Ovary (tissue), 9 donors: ENCODE results near the gene OSBPL1A. TPM values are rescaled to one million over a fixed set of nuclear protein-coding genes. Genes with fewer than 3 reads are reported as not detected.

Source experiments
- DNase-seq, 5 donors: peaks; one replicate each; pipeline ENCODE4 v3.0.0-alpha.2; 2019 to 2020
- H3K27ac ChIP-seq, 2 donors: fragments of 200-600 bp; one replicate each; pipeline versions ENCODE4 v1.5.1 to v1.8.0; 2019 to 2022
- H3K27me3 ChIP-seq: fragments of 200-600 bp; one replicate; pipeline ENCODE4 v1.8.0; 2022
- H3K36me3 ChIP-seq: fragments of 200-600 bp; sonication (generic); one replicate; pipeline ENCODE4 v1.5.1; 2019
- H3K4me1 ChIP-seq: one replicate; pipeline ENCODE4 v1.8.1; 2013; ENCODE audit warnings: mild to moderate bottlenecking, moderate library complexity; ENCODE audit not compliant: insufficient read depth
- H3K4me3 ChIP-seq: fragments of 200-600 bp; sonication (generic); one replicate; pipeline ENCODE4 v1.5.1; 2017
- H3K9me3 ChIP-seq, 2 donors: fragments of 200-600 bp in 1 of 2; sonication (generic) in 1 of 2; one replicate each; pipeline versions ENCODE4 v1.5.1 to v1.8.1; 2013 to 2019; ENCODE audit warnings: mild to moderate bottlenecking in 1 of 2, moderate library complexity in 1 of 2
- EP300 ChIP-seq: sonication (generic); formaldehyde crosslinking; IDR thresholded peaks from one replicate; pipeline ENCODE4 v1.6.1; 2017; ENCODE audit warnings: antibody characterized with exemption
- POLR2A ChIP-seq: fragments of 450-650 bp; IDR thresholded peaks from one replicate; pipeline ENCODE4 v1.6.1; 2017; ENCODE audit warnings: antibody characterized with exemption, mild to moderate bottlenecking, moderate library complexity
- WGBS, 3 donors: extraction: QIAGEN DNeasy Blood & Tissue Kit in 1 of 3; methylation state at CpG; one replicate each; pipeline versions ENCODE4 v1.1.5 to v1.1.7; 2013 to 2017; 5-methylcytosine and 5-hydroxymethylcytosine counted together
- intact Hi-C, 4 donors: fragments of 100-400 bp; cut with DNase I; formaldehyde crosslinking; loops; one replicate each; pipeline versions ENCODE4 v1.11.0 to v1.15.1; 2022 to 2023
- polyA plus RNA-seq, 2 donors: library from polyadenylated mRNA; stranded (reverse); fragments of 200-250 nt in 1 of 2; fragments of 350-450 nt in 1 of 2; fragmentation: Illumina TruSeq in 1 of 2; extraction: RNeasy Lipid Tissue Mini Kit (QIAGEN cat#74804) in 1 of 2; gene quantifications; one replicate each; pipeline ENCODE4 v1.2.3, GENCODE V29; 2013 to 2014
- total RNA-seq, 7 donors: library from RNA; depleted of rRNA in 2 of 7; stranded (reverse); fragments of >200 nt in 2 of 7; fragmentation: NEBNext Ultra II Directional in 3 of 7; extraction: Animal tissue kit (Norgen Biotek cat#: 25700) in 3 of 7; gene quantifications; one replicate each; pipeline versions ENCODE4 v1.1.0 to v1.2.4, GENCODE V29; 2016 to 2023
- TF ChIP-seq, protein P1 (sequence below), 3 donors: fragments of 450-650 bp in 2 of 3; fragments of 200-600 bp in 1 of 3; IDR thresholded peaks; one replicate each; pipeline versions ENCODE4 v1.5.1 to v1.8.0; 2016 to 2022; ENCODE audit warnings: antibody characterized with exemption in 3 of 3, mild to moderate bottlenecking in 1 of 3
- donor health status: DM: no; HTN: no; CAD: no; lungs with moderate emphysema.
- donor health status: DM: no; HTN: no; CAD: no.
- donor health status: Bipolar disorder and iron deficiency.
- donor health status: DM: yes; HTN: yes; CAD: no.
- donor health status: DM: no; HTN: no; CAD: no.
- donor health status: DM: yes; HTN: yes; CAD: no.

OSBPL1A gene
- total and polyA plus RNA-seq, 9 donors: 28.1 to 68.9 (median 40.2) TPM

DNA sequence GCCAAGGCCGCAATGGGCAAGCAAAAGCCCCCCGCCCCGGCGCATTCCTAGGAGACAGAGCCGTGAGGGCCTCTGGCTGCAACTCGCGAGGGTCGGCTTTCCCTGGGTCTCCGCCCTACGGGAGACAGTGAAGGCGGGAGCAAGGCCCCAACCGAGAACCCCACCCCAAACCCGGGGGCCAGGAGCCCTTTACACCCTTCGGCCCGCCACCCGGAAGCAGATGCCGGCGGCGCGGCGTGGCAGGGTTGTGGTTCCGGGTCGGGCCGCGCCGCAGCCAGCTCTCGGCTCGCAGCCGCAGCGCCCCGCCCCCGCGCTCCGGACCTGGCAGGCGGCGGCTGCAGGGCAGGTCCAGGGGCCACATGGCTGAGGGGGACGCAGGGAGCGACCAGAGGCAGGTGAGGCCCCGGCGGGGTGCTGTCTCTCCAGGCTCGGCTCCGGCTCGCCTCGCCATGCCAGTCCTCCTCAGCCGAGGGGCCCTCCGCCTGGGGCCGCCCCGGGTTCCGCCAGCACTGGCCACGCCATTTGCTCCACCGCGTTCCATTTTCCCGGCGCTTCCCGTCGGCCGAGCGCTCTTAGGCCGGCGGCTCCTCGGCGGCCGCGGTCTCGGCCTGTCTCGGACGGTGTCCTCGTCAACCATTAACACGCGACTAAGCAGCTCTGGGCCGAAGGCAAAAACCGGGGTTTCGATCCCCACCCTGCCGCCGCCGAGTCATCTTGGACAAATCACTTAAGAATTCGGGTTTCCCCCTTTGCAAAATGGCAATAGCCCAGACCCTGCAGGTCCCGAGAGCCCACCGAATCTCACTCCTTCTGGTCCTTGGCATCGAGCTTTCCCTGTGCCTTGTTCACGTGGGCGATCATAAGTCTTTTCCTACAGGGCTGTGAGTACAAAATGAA lies 29.0 kb upstream of the OSBPL1A start, which contains the start of gene IMPACT:
TSS of gene IMPACT (plus strand) at position 273 of the 897 bp plus-strand sequence. CDS start at position 360, 87 bp downstream.
- Histone ChIP-seq H3K4me1 (peaks cover 2% of the 10 kb centered on the region), H3K4me3 (peak within 1 kb of the TSS; percentile 88), H3K9me3 (no peaks in the 10 kb centered on the region), H3K36me3 (no peaks in the 10 kb centered on the region), H3K27ac (peak within 1 kb of the TSS; percentile 60 to 64), H3K27me3 (no peaks in the 10 kb centered on the region)
- intact Hi-C loops: no loop called here
- WGBS, 3 donors: 1 to 2% (median 1%) methylated on average over 50 to 82 of the region's 82 CpGs
- DNase-seq: peak; percentile 76 to 91 (median 87)
- TF ChIP-seq POLR2A: peak; percentile 32
- TF ChIP-seq EP300: no peak

- H3K27ac ChIP-seq: peak overlapping the region in 1 of 2 donors; percentile 60
- H3K27me3 ChIP-seq: no peaks in the 10 kb centered on the region
- peaks cover 2% of the 10 kb centered on the region for H3K4me1 ChIP-seq
- intact Hi-C loops: no loop called here
- H3K9me3 ChIP-seq: no peaks in the 10 kb centered on the region
- DNase-seq: no peak
- TF ChIP-seq POLR2A: no peak
- TF ChIP-seq, protein P1, sequence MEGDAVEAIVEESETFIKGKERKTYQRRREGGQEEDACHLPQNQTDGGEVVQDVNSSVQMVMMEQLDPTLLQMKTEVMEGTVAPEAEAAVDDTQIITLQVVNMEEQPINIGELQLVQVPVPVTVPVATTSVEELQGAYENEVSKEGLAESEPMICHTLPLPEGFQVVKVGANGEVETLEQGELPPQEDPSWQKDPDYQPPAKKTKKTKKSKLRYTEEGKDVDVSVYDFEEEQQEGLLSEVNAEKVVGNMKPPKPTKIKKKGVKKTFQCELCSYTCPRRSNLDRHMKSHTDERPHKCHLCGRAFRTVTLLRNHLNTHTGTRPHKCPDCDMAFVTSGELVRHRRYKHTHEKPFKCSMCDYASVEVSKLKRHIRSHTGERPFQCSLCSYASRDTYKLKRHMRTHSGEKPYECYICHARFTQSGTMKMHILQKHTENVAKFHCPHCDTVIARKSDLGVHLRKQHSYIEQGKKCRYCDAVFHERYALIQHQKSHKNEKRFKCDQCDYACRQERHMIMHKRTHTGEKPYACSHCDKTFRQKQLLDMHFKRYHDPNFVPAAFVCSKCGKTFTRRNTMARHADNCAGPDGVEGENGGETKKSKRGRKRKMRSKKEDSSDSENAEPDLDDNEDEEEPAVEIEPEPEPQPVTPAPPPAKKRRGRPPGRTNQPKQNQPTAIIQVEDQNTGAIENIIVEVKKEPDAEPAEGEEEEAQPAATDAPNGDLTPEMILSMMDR (IDR thresholded peaks at IDR 0.05): no peak
- no peak for TF ChIP-seq EP300
- H3K4me3 ChIP-seq: peak overlapping the region; percentile 88
- H3K36me3 ChIP-seq: no peaks in the 10 kb centered on the region
- 37 to 40% (median 38%) methylated on average over 11 of the region's 11 CpGs for WGBS, 3 donors
Measured at GRCh38 chr18:24426073-24426397, 28.4 kb upstream of the OSBPL1A start.

GRCh38 chr18:24421831-24422230 lies 24.2 kb upstream of the OSBPL1A start:
- no peaks in the 10 kb centered on the region for H3K36me3 ChIP-seq
- intact Hi-C loops: no loop called here
- H3K4me3 ChIP-seq: no peak overlapping the region
- no peaks in the 10 kb centered on the region for H3K9me3 ChIP-seq
- no peak for DNase-seq
- TF ChIP-seq EP300 (no peak), POLR2A (no peak)
- TF ChIP-seq, protein P1 (IDR thresholded peaks at IDR 0.05): no peak
- WGBS, 3 donors: 4 to 38% (median 13%) methylated on average over 1 of the region's 1 CpG
- no peaks in the 10 kb centered on the region for H3K4me1 ChIP-seq
- no peak overlapping the region for H3K27ac ChIP-seq
- no peaks in the 10 kb centered on the region for H3K27me3 ChIP-seq

GRCh38 chr18:24420551-24420950 lies 22.9 kb upstream of the OSBPL1A start:
- TF ChIP-seq POLR2A: no peak
- no peak for TF ChIP-seq EP300
- TF ChIP-seq, protein P1 (IDR thresholded peaks at IDR 0.05): no peak
- no peaks in the 10 kb centered on the region for H3K36me3 ChIP-seq
- no peak overlapping the region for H3K27ac ChIP-seq
- no peak for DNase-seq
- H3K4me3 ChIP-seq: no peak overlapping the region
- no peaks in the 10 kb centered on the region for H3K27me3 ChIP-seq
- WGBS, 3 donors: 88 to 96% (median 94%) methylated on average over 4 of the region's 4 CpGs
- intact Hi-C loops: no loop called here
- H3K4me1 ChIP-seq: no peaks in the 10 kb centered on the region
- no peaks in the 10 kb centered on the region for H3K9me3 ChIP-seq

- no peak for TF ChIP-seq POLR2A
- no peak for TF ChIP-seq EP300
- TF ChIP-seq, protein P1 (IDR thresholded peaks at IDR 0.05): no peak
- 13 to 27% (median 16%) methylated on average over 3 of the region's 3 CpGs for WGBS, 3 donors
- no peaks in the 10 kb centered on the region for H3K27me3 ChIP-seq
- intact Hi-C loops: no loop called here
- H3K36me3 ChIP-seq: no peaks in the 10 kb centered on the region
- H3K4me1 ChIP-seq: no peaks in the 10 kb centered on the region
- no peak overlapping the region for H3K4me3 ChIP-seq
- DNase-seq: no peak
- H3K9me3 ChIP-seq: no peaks in the 10 kb centered on the region
- no peak overlapping the region for H3K27ac ChIP-seq
Measured at GRCh38 chr18:24417480-24417879, 19.9 kb upstream of the OSBPL1A start.
